ENCODE results near the gene RAB28.

Gene RAB28

DNA sequence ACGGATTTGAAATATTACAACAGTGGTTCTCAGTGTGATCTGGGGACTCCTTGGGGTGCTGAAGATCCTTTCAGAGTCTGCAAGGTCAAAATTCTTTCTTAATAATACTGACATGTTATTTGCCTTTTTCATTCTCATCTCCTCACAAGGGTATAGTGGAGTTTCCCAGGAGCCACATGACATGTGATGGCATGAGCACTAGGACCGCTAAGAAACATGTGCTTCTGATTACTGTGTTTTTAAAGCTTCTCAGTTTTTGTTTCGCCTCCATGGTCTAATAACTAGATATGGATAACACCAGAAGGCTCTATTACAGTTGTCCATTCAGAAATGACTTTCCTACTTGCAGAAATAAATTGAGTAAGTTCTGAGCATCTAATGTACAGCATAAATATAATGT is 156.1 kb downstream of the RAB28 start:
- H3K4me3 ChIP-seq (ENCODE audit: low read depth, low read length): no peak overlapping the region
- TF ChIP-seq, protein P1, sequence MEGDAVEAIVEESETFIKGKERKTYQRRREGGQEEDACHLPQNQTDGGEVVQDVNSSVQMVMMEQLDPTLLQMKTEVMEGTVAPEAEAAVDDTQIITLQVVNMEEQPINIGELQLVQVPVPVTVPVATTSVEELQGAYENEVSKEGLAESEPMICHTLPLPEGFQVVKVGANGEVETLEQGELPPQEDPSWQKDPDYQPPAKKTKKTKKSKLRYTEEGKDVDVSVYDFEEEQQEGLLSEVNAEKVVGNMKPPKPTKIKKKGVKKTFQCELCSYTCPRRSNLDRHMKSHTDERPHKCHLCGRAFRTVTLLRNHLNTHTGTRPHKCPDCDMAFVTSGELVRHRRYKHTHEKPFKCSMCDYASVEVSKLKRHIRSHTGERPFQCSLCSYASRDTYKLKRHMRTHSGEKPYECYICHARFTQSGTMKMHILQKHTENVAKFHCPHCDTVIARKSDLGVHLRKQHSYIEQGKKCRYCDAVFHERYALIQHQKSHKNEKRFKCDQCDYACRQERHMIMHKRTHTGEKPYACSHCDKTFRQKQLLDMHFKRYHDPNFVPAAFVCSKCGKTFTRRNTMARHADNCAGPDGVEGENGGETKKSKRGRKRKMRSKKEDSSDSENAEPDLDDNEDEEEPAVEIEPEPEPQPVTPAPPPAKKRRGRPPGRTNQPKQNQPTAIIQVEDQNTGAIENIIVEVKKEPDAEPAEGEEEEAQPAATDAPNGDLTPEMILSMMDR (IDR thresholded peaks at IDR 0.05; ENCODE audit: insufficient read depth, low read depth, low read length, missing control alignments): no peak
- DNase-seq (ENCODE audit: low read depth): no peak

DNA sequence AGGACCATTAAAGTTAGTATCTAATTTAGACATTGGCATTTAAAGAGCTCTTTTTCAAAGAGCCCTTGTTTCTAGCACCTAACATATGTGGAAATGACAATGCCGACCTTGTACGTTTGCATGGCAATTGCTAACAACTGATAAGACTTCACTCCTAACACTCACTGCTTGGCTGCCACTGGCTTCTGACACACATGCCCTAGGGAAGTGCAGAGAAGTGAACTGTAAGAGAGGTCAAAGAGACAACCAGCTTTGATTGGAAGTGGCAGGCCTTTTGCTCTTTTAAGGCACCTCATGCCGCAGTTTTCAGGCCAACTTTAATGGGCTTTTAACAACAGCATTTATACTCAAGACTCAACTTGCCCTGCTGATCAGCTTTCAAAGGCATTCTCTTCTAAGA is 158.4 kb downstream of the RAB28 start:
- DNase-seq (ENCODE audit: low read depth): no peak
- TF ChIP-seq, protein P1 (IDR thresholded peaks at IDR 0.05; ENCODE audit: insufficient read depth, low read depth, low read length, missing control alignments): no peak
- no peak overlapping the region for H3K4me3 ChIP-seq (ENCODE audit: low read depth, low read length)

DNA sequence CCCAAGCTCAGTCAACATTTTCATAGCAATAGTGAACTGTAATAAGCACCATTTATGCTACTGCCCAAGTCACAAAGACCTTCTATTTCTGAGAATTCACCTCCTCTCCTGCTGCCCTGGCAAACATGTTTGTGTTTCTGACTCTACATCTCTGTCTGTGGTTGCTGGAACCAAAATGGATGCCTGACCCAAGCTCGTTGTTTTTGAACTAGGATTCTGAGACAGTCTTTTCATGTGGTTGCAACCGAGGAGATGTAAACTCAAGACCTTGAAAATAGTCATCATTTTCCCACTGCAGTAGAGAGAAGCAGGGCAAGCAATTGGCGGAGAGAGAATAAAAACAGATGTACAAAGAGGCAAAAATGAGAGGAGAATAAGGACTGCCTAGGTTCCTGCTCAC is 160.2 kb downstream of the RAB28 start:
- no peak for DNase-seq (ENCODE audit: low read depth)
- H3K4me3 ChIP-seq (ENCODE audit: low read depth, low read length): no peak overlapping the region
- TF ChIP-seq, protein P1 (IDR thresholded peaks at IDR 0.05; ENCODE audit: insufficient read depth, low read depth, low read length, missing control alignments): no peak

DNA sequence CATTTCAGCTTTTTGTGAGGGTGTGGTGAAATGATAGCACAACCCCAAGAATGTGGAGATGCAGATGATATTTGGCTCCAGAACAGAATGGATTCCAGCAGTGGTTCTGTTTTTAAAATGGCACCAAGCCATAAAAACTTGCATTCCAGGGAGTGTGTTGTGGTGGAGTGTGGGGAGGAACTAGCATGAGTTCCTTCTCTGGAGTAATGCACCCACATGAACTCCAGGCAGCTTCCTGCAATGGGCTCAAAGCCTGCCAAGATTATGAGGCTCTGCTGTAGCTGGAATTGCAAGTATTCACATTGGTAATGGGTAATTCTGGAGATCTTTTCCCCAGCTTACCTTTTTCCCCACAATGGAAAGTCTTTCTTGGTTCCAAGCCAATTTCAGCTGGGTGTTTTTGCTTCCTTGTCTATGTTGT is 161.4 kb downstream of the RAB28 start:
- no peak for DNase-seq (ENCODE audit: low read depth)
- no peak overlapping the region for H3K4me3 ChIP-seq (ENCODE audit: low read depth, low read length)
- TF ChIP-seq, protein P1 (IDR thresholded peaks at IDR 0.05; ENCODE audit: insufficient read depth, low read depth, low read length, missing control alignments): no peak
